ENCODE measurements around the gene TM7SF2.
A peak's percentile ranks its signal among the peaks of the same experiment; 100 is the strongest.

The TM7SF2 gene

DNA sequence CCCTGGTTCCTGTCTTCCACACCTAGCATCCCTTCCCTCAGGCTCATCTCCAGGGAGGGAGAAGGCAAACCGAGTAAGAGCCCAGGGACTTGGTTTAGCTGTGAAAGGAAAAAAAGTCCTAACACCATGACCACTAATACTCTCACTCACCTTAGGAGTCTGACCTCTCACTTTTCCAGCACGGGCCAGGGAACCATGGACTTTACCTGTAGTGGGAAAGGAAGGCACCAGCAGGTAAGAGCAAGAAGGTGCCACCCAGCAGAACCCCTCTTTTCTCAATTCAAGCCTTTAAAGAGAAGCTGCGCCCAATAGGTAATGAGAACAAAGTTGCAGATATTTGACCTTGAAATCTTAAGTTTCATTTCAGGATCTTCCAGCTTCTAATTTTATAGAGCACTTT is 9.2 kb downstream of the TM7SF2 start:
- H3K27me3 ChIP-seq (replicated peaks; ENCODE audit: control insufficient read depth, insufficient read depth, low read length, poor library complexity, severe bottlenecking) = no peaks in the 10 kb centered on the region
- peak overlapping the region; percentile 80 for H3K4me3 ChIP-seq (ENCODE audit: insufficient read depth, low read depth, low read length, poor library complexity, severe bottlenecking)
- peak overlapping the region; percentile 94 for H3K27ac ChIP-seq (ENCODE audit: insufficient read depth, low read length, poor library complexity, severe bottlenecking)
- no peaks in the 10 kb centered on the region for H3K9me3 ChIP-seq (ENCODE audit: control insufficient read depth, low read length)
- H3K4me1 ChIP-seq (ENCODE audit: control insufficient read depth, insufficient read depth, low read length, poor library complexity, severe bottlenecking) = peaks cover 28% of the 10 kb centered on the region
- peaks cover 49% of the 10 kb centered on the region for H3K36me3 ChIP-seq (ENCODE audit: control insufficient read depth, insufficient read depth, low read length)
- no peak for DNase-seq

DNA sequence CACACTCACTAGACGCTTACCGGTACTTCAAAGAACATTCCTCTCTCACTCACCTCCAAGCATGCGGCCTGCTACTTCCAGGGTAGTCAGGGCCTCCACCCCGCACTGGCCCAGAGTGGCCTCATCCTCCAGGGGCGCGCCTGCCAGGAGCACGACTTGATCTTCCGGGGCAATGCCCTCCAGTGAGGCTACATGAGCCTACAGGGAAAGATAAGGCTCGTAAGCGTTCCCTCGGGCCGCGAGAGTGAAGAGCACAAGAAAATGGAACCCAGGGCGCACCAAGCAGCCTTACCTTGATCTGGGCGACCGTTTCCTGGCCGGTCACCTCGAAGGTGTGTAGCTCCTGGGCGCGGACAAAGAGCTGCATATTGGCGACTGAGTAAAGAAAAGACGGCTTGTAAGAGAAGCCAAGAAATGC is 9.8 kb downstream of the TM7SF2 start:
- Histone ChIP-seq H3K27me3 (replicated peaks; ENCODE audit: control insufficient read depth, insufficient read depth, low read length, poor library complexity, severe bottlenecking) (no peaks in the 10 kb centered on the region), H3K4me3 (ENCODE audit: insufficient read depth, low read depth, low read length, poor library complexity, severe bottlenecking) (peak overlapping the region; percentile 80), H3K27ac (ENCODE audit: insufficient read depth, low read length, poor library complexity, severe bottlenecking) (peak overlapping the region; percentile 94), H3K36me3 (ENCODE audit: control insufficient read depth, insufficient read depth, low read length) (peaks cover 51% of the 10 kb centered on the region), H3K9me3 (ENCODE audit: control insufficient read depth, low read length) (no peaks in the 10 kb centered on the region), H3K4me1 (ENCODE audit: control insufficient read depth, insufficient read depth, low read length, poor library complexity, severe bottlenecking) (peaks cover 21% of the 10 kb centered on the region)
- no peak for DNase-seq

DNA sequence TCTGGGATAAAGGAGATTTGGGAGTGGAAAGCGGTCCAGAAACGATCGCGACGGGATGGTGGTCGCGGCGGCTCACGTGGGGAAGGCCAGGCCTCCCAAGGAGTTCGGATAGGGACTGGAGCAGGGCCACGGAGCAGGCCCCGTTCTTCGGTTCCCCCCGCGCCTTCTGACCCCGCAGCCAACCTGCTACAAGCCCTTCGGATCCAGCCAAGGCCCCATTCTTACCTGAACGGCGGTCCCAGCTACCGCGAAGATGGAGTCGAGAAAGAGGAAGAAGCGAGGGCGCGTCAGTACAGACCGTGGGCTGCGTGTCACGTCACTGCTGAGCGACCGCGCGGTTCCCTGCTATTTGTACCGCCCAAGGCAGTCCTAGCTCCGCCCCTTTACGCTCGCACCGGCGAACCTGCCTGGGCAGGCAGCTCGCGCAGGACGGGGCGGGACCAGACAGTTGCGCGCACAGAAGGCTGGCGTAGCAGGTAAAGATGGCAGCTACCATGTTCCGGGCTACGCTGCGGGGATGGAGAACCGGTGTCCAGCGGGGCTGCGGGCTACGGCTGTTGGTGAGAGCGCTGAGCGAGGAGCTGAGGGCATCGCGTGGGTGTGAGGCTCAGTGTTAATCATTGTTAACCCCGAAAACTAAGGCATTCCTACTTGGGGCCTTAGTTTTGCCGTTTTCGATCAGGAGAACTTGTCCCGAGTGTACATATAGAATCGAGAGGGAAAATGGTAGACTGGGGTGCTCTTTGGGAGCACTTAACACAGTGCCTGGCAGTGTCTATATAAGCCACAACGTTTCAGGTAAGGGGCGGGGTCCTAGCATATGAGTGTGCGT is 10.4 kb downstream of the TM7SF2 start, which contains the start of the genes FAU and MRPL49:
Gene FAU, minus strand, starts transcription at position 270 of the 832 bp plus-strand sequence. CDS start 321 bp downstream, outside the sequence.
Gene MRPL49, plus strand, starts transcription at position 457 of the 832 bp plus-strand sequence. Its CDS starts 26 bp downstream, at position 483.
- no peaks in the 10 kb centered on the region for H3K9me3 ChIP-seq (ENCODE audit: control insufficient read depth, low read length)
- H3K27ac ChIP-seq (ENCODE audit: insufficient read depth, low read length, poor library complexity, severe bottlenecking) = peak within 1 kb of the TSS; percentile 94
- DNase-seq = peak; percentile 97 to 98 (median 97)
- H3K4me3 ChIP-seq (ENCODE audit: insufficient read depth, low read depth, low read length, poor library complexity, severe bottlenecking) = peak within 1 kb of the TSS; percentile 80
- H3K4me1 ChIP-seq (ENCODE audit: control insufficient read depth, insufficient read depth, low read length, poor library complexity, severe bottlenecking) = peaks cover 15% of the 10 kb centered on the region
- no peaks in the 10 kb centered on the region for H3K27me3 ChIP-seq (replicated peaks; ENCODE audit: control insufficient read depth, insufficient read depth, low read length, poor library complexity, severe bottlenecking)
- H3K36me3 ChIP-seq (ENCODE audit: control insufficient read depth, insufficient read depth, low read length) = peaks cover 58% of the 10 kb centered on the region

DNA sequence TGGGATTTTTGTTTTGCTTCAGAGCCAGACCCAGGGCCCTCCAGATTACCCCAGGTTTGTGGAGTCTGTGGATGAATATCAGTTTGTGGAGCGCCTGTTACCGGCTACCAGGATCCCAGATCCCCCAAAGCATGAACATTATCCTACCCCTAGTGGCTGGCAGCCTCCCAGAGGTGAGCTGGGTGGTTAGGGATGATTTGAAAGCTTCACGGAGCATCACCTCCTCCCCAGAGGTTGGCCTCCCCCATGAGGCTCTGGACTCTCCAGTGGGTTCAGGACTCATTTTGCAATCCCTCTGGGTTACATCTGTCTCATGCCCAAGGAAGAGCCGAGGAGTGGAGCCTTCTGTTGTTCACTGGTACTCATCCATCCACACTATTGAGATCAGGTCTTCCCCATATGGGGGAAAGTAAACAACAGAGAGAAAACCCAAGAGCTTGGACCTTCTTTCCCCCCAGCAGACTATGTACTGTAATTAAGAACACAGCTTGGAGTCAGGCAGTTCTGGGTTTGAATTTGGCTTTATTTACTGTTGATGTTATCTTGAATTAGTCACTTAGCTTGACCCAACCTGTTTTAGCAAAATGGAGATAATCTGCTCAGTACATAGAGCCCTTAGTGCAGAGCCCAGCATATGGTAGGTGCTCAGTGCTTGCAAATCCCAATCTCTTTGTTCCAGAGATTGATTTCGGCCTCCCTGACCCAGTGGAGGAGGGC is 13.0 kb downstream of the TM7SF2 start:
- no peak for DNase-seq
- Histone ChIP-seq H3K27me3 (replicated peaks; ENCODE audit: control insufficient read depth, insufficient read depth, low read length, poor library complexity, severe bottlenecking) (no peaks in the 10 kb centered on the region), H3K4me3 (ENCODE audit: insufficient read depth, low read depth, low read length, poor library complexity, severe bottlenecking) (no peak overlapping the region), H3K27ac (ENCODE audit: insufficient read depth, low read length, poor library complexity, severe bottlenecking) (no peak overlapping the region), H3K9me3 (ENCODE audit: control insufficient read depth, low read length) (no peaks in the 10 kb centered on the region), H3K4me1 (ENCODE audit: control insufficient read depth, insufficient read depth, low read length, poor library complexity, severe bottlenecking) (peaks cover 12% of the 10 kb centered on the region), H3K36me3 (ENCODE audit: control insufficient read depth, insufficient read depth, low read length) (peaks cover 68% of the 10 kb centered on the region)

DNA sequence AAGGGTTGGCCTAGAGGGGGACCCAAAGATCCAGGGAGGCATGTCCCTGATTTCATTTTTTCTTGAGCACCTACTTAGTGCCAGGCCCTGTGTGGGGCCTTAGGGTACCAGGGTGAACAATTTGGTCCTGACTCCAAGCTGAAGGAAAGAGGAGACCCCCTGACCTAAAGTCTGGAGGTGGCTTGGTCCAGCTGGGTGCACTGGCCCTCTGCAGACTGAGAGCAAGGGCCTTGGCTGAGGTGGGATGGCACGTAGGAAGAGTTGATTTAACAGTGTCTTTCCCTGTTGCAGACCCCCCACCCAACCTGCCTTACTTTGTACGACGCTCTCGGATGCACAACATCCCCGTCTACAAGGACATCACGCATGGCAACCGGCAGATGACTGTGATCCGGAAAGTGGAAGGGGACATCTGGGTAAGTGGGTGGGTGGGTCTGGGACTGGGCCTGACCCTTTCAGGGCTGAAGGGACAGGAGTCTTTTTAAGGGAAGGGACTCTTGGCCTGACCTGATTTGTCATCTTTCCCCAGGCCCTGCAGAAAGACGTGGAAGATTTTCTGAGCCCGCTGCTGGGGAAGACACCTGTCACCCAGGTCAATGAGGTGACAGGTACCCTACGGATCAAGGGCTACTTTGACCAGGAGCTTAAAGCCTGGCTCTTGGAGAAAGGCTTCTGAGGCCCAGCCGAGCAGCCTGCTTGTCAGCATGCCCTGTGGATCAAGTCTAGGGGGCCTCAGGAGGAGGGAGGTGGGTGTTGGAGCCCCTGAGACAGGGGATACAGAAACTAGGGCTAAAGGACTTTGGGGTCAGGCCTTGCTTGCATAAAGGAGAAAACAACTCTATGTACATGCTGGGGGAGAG is 13.8 kb downstream of the TM7SF2 start:
- H3K4me3 ChIP-seq (ENCODE audit: insufficient read depth, low read depth, low read length, poor library complexity, severe bottlenecking) = no peak overlapping the region
- no peaks in the 10 kb centered on the region for H3K9me3 ChIP-seq (ENCODE audit: control insufficient read depth, low read length)
- no peak for DNase-seq
- peaks cover 68% of the 10 kb centered on the region for H3K36me3 ChIP-seq (ENCODE audit: control insufficient read depth, insufficient read depth, low read length)
- no peaks in the 10 kb centered on the region for H3K27me3 ChIP-seq (replicated peaks; ENCODE audit: control insufficient read depth, insufficient read depth, low read length, poor library complexity, severe bottlenecking)
- H3K4me1 ChIP-seq (ENCODE audit: control insufficient read depth, insufficient read depth, low read length, poor library complexity, severe bottlenecking) = peaks cover 12% of the 10 kb centered on the region
- H3K27ac ChIP-seq (ENCODE audit: insufficient read depth, low read length, poor library complexity, severe bottlenecking) = no peak overlapping the region

DNA sequence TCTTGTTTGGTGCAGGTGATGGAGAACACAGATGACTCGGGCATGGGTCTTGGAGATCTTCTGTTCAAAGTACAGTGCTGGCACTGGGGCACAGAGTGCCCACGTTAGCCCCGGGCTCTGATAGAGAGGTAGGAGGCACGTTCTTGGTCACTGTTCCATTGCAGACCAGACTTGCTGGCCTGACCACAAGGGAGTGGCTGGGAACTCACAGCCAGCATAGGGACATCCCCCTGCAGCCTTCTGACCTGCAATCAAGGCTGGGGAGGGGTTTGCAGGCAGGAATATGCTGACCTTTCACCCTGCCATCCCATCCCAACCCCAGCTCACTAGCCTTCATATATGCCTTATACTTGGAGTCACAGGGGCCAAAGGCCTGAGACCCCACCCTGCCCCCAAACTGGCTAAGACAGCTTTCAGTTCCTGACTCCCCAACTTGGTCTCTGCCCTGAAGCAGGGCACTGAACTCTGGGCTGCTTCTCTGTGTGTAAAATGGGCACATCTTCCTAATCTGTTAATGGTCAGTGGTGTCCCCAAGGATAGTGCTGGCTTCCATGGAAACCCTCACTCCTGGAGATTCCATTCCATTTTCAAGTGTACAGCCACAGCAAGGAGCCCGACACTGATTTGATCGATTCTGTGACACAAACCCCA is 15.1 kb downstream of the TM7SF2 start:
- Histone ChIP-seq H3K36me3 (ENCODE audit: control insufficient read depth, insufficient read depth, low read length) (peaks cover 77% of the 10 kb centered on the region), H3K9me3 (ENCODE audit: control insufficient read depth, low read length) (no peaks in the 10 kb centered on the region), H3K27me3 (replicated peaks; ENCODE audit: control insufficient read depth, insufficient read depth, low read length, poor library complexity, severe bottlenecking) (no peaks in the 10 kb centered on the region), H3K27ac (ENCODE audit: insufficient read depth, low read length, poor library complexity, severe bottlenecking) (no peak overlapping the region), H3K4me1 (ENCODE audit: control insufficient read depth, insufficient read depth, low read length, poor library complexity, severe bottlenecking) (peaks cover 7% of the 10 kb centered on the region), H3K4me3 (ENCODE audit: insufficient read depth, low read depth, low read length, poor library complexity, severe bottlenecking) (no peak overlapping the region)
- no peak for DNase-seq

DNA sequence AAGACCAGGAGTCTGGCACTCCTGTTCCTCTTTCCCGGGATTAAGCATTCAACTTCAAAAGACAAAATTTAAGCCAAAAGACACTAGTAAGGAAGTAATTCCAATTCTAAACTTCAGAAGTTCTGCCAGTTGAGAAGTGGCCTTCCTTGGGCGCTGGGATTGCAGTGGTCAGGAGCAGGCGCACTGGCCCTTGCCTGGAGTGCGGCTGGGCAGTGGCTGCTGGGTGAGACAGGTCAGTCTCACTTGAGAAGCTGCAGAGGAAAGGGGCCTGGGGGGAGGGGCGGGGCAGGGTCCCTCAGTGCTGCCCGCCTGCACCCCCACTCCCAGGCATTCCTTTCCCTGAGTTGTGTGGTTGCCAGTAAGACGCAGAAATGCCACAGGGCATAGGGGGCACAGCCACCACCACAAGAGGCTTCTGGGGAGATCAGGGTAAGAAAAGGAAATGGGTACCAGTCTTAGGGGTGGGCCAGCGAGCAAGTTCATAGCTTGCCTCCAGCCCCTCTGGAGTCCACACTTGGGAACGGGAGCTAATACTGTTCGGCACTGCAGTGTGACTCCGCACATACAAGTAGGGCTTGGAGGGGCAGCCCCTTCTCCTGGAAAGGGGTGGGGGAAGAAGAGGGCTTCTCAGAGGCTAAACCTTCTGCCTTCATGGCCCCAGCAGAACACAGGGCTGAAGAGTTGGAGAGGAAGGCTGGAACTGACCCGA is 16.0 kb downstream of the TM7SF2 start:
- no peak for DNase-seq
- no peaks in the 10 kb centered on the region for H3K9me3 ChIP-seq (ENCODE audit: control insufficient read depth, low read length)
- no peak overlapping the region for H3K4me3 ChIP-seq (ENCODE audit: insufficient read depth, low read depth, low read length, poor library complexity, severe bottlenecking)
- no peaks in the 10 kb centered on the region for H3K27me3 ChIP-seq (replicated peaks; ENCODE audit: control insufficient read depth, insufficient read depth, low read length, poor library complexity, severe bottlenecking)
- no peak overlapping the region for H3K27ac ChIP-seq (ENCODE audit: insufficient read depth, low read length, poor library complexity, severe bottlenecking)
- peaks cover 86% of the 10 kb centered on the region for H3K36me3 ChIP-seq (ENCODE audit: control insufficient read depth, insufficient read depth, low read length)
- H3K4me1 ChIP-seq (ENCODE audit: control insufficient read depth, insufficient read depth, low read length, poor library complexity, severe bottlenecking) = peaks cover 7% of the 10 kb centered on the region

DNA sequence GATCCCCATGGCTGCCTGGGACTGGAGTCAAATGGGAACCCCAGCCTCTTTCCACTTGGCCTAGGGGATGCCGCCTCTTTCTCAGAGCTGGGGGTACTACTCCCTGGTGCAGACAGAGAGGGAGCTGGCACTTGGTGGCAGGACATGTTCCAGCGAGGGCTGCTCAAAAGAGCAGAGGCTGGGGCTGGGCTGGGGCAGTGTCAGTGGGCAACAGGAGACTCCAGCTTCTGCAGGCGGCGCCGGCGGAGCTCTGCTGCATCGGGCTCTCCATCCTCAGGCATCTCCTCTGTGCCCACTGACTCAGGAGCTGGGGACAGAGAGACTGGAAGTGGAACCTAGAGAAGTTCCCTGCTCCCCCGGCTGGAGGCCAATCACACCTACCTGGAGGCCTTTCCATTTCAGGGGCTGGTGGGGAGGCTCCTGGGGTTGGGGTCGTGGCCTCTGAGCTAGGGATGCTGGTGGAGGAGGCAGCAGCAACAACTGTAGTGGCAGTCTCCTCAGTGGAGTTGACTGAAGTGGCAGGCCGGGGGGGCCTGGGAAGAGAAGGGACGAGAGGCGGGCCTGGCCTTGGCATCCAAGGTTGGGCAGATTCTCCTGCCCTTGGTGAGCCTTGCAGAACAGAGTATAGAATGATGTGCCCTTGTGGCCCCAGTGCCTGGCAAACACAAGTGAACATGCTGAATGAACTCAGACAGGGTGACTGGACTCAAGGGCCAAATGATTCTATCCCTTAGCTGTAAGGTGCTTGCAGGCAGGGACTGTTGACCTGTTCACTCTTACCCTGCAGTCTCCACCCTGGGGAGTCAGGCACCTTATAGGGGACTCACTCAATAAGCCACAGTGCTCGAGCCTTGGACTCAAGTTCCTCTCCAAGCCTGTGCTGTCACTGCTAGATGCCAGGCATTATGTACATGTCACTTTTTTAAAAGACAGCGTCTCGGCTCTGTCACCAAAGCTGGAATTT is 16.8 kb downstream of the TM7SF2 start:
- peaks cover 89% of the 10 kb centered on the region for H3K36me3 ChIP-seq (ENCODE audit: control insufficient read depth, insufficient read depth, low read length)
- no peak overlapping the region for H3K27ac ChIP-seq (ENCODE audit: insufficient read depth, low read length, poor library complexity, severe bottlenecking)
- H3K4me1 ChIP-seq (ENCODE audit: control insufficient read depth, insufficient read depth, low read length, poor library complexity, severe bottlenecking) = peaks cover 9% of the 10 kb centered on the region
- H3K4me3 ChIP-seq (ENCODE audit: insufficient read depth, low read depth, low read length, poor library complexity, severe bottlenecking) = no peak overlapping the region
- H3K9me3 ChIP-seq (ENCODE audit: control insufficient read depth, low read length) = no peaks in the 10 kb centered on the region
- no peaks in the 10 kb centered on the region for H3K27me3 ChIP-seq (replicated peaks; ENCODE audit: control insufficient read depth, insufficient read depth, low read length, poor library complexity, severe bottlenecking)
- no peak for DNase-seq
